GM12891 (cell line): ENCODE results near the gene ANKK1.

Experiments used
- POLR2A ChIP-seq: IDR thresholded peaks from 2 replicates; pipeline ENCODE4 v1.6.1; 2011; ENCODE audit warnings: low read depth, low read length, control low read depth
- POLR2AphosphoS5 ChIP-seq: IDR thresholded peaks from 2 replicates; pipeline ENCODE4 v1.6.1; 2011; ENCODE audit warnings: low read depth, low read length, control low read depth

GRCh38 chr11:113412675-113413074, 25.1 kb downstream of the ANKK1 start:
- TF ChIP-seq POLR2A: no peak
- no peak for TF ChIP-seq POLR2AphosphoS5
